Measurements from ENCODE around the gene EIF2AK3. TPM values are rescaled to one million over a fixed set of nuclear protein-coding genes. Genes with fewer than 3 reads are reported as not detected.

EIF2AK3 gene
- total and polyA plus RNA-seq, 2 of the 8 experiments (the other 6 are each of a cell fraction or from before 2014, with no cell fraction given): 5.8 to 22.8 TPM

- DNase-seq (ENCODE audit: low read depth in 1 of 2, low spot score in 2 of 2) (no peak), FAIRE-seq (no peak)
- H3K23ac ChIP-seq (ENCODE audit: insufficient read length): no peak overlapping the region
- no peak overlapping the region for H3K27ac ChIP-seq (ENCODE audit: low read depth, low read length)
- ChIA-PET POLR2A (ENCODE audit: partially characterized antibody) (no interaction called here), CTCF (ENCODE audit: partially characterized antibody) (interaction anchor here (1.0 kb wide), 1 partner anchor 58 kb away, joined by 3 read pairs; no protein-coding TSS in a partner anchor)
- no peak overlapping the region for H3K14ac ChIP-seq (ENCODE audit: insufficient read length)
- H2BK120ac ChIP-seq (replicated peaks; ENCODE audit: low read depth, low read length): no peak overlapping the region
- no peak overlapping the region for H4K8ac ChIP-seq (ENCODE audit: extremely low read depth, insufficient read depth, low read length)
- no peak overlapping the region for H3K56ac ChIP-seq (replicated peaks; ENCODE audit: insufficient read length, low read depth, low read length)
- H3K23me2 ChIP-seq (ENCODE audit: low read depth, low read length): peaks cover 3% of the 10 kb centered on the region; the same call in 1 of the 2 replicates
- no peaks in the 10 kb centered on the region for H3K79me1 ChIP-seq (ENCODE audit: low read depth, low read length)
- H3K4me1 ChIP-seq (replicated peaks in 1 of 4; ENCODE audit: control insufficient read depth in 3 of 4, insufficient read depth in 4 of 4, low read length in 3 of 4): no peaks in the 10 kb centered on the region
- no peak overlapping the region for H2BK20ac ChIP-seq (ENCODE audit: low read length)
- H3K9me3 ChIP-seq (ENCODE audit: insufficient read depth in 2 of 2, low read depth in 1 of 2, low read length in 1 of 2): no peaks in the 10 kb centered on the region
- 97% methylated on average over 4 of the region's 4 CpGs; no CpG with 5 or more reads in 1 of the 2 experiments for WGBS, 2 experiments (ENCODE audit: extremely low coverage in 1 of 2, insufficient coverage in 1 of 2, insufficient read length in 1 of 2, insufficient replicate concordance in 2 of 2, low coverage in 1 of 2, low lambda C conversion rate in 2 of 2, missing lambda C conversion rate in 1 of 2)
- no peak overlapping the region for H4K91ac ChIP-seq (replicated peaks; ENCODE audit: insufficient read length, low read length)
- H3K4me2 ChIP-seq (ENCODE audit: insufficient read depth in 1 of 2, low read depth in 2 of 2, low read length in 2 of 2): no peak overlapping the region
- no peak overlapping the region for H3K4ac ChIP-seq (replicated peaks; ENCODE audit: insufficient read length, low read depth, low read length)
- no peak for TF ChIP-seq JUN (IDR thresholded peaks at IDR 0.05; ENCODE audit: low read depth, low read length)
- TF ChIP-seq RBBP5 (IDR thresholded peaks at IDR 0.05; ENCODE audit: borderline replicate concordance, low read depth, low read length): no peak
- no peak for TF ChIP-seq SUZ12 (IDR thresholded peaks at IDR 0.05; ENCODE audit: low read length)
- TF ChIP-seq BRCA1 (IDR thresholded peaks at IDR 0.05; ENCODE audit: low read depth, low read length): no peak
- TF ChIP-seq ATF2 (IDR thresholded peaks at IDR 0.05; ENCODE audit: low read length): no peak
- no peak for TF ChIP-seq CHD2 (IDR thresholded peaks at IDR 0.05; ENCODE audit: low read length)
- no peak for TF ChIP-seq TEAD4 (IDR thresholded peaks at IDR 0.05; ENCODE audit: low read depth, low read length)
- no peak for TF ChIP-seq EZH2 (IDR thresholded peaks at IDR 0.05; ENCODE audit: low read depth, low read length, severe bottlenecking)
- no peak for TF ChIP-seq RFX5 (IDR thresholded peaks at IDR 0.05; ENCODE audit: borderline replicate concordance, low read depth, low read length)
- H2AK5ac ChIP-seq (ENCODE audit: low read depth, low read length): no peak overlapping the region
- no peak overlapping the region for H3K9ac ChIP-seq (replicated peaks in 1 of 4; ENCODE audit: extremely low read depth in 1 of 4, low read depth in 3 of 4, low read length in 3 of 4)
- H2BK5ac ChIP-seq (ENCODE audit: low read depth, low read length): no peak overlapping the region
- peaks cover 6 to 58% of the 10 kb centered on the region in 2 experiments for H3K79me2 ChIP-seq (ENCODE audit: control insufficient read depth in 1 of 2, insufficient read depth in 2 of 2, low read length in 2 of 2)
- H3K36me3 ChIP-seq (ENCODE audit: control insufficient read depth in 2 of 4, insufficient read depth in 4 of 4, low read length in 3 of 4): peaks cover 0 to 9% (median 0%) of the 10 kb centered on the region in 4 experiments; a peak in 1 of 8 replicates
- H3K18ac ChIP-seq (ENCODE audit: extremely low read depth, low read length): no peak overlapping the region
- H2BK15ac ChIP-seq (ENCODE audit: low read length): no peak overlapping the region
- H3K27me3 ChIP-seq (replicated peaks in 1 of 4; ENCODE audit: control insufficient read depth in 3 of 4, extremely low read depth in 1 of 4, insufficient read depth in 3 of 4, low read length in 3 of 4): no peaks in the 10 kb centered on the region
- H4K20me1 ChIP-seq (replicated peaks in 1 of 2; ENCODE audit: control insufficient read depth in 1 of 2, insufficient read depth in 2 of 2, low read length in 2 of 2): peaks cover 0 to 2% of the 10 kb centered on the region in 2 experiments
- no peak overlapping the region for H2AFZ ChIP-seq (ENCODE audit: low read length)
- no peak overlapping the region for H3K4me3 ChIP-seq (ENCODE audit: extremely low read depth in 1 of 4, insufficient read depth in 2 of 4, low read depth in 3 of 4, low read length in 4 of 4)
- H2BK12ac ChIP-seq (ENCODE audit: low read depth, low read length): no peak overlapping the region
- no peak overlapping the region for H4K5ac ChIP-seq (ENCODE audit: insufficient read length, low read depth, low read length)
Observed at GRCh38 chr2:88613921-88614320, 13.3 kb downstream of the EIF2AK3 start.

Data from H1 (cell line).